Activated CD8-positive, alpha-beta memory T cell treated with anti-CD3 and anti-CD28 coated beads, Interleukin-2, amount 10 ng/mL, durations not matched to agents 7 days and 5 days (primary cell): ENCODE results near the gene SLC35B4. TPM values are rescaled to one million over a fixed set of nuclear protein-coding genes. Genes with fewer than 3 reads are reported as not detected.
A peak's percentile ranks its signal among the peaks of the same experiment; 100 is the strongest.

ENCODE experiments used
- ATAC-seq: fragments of 150-1000 bp; cut with Tn5 transposase; one replicate; pipeline ENCODE4 v1.10.0; 2021; ENCODE audit warnings: moderate library complexity
- CTCF ChIA-PET: fragments of 350-600 bp; sonication (Branson Sonifier 250); formaldehyde crosslinking; loops from one replicate; lab custom pipeline; 2021; ENCODE audit warnings: antibody characterized with exemption; lab: Charles Lee
- DNase-seq: peaks from one replicate; pipeline ENCODE4 v3.0.0-alpha.2; 2020
- H3K27ac Mint-ChIP-seq: one replicate; pipeline ENCODE4 v1.8.0; 2021; ENCODE audit warnings: mild to moderate bottlenecking, mixed read lengths
- H3K27me3 Mint-ChIP-seq: one replicate; pipeline ENCODE4 v1.8.0; 2021; ENCODE audit warnings: mixed read lengths
- H3K36me3 Mint-ChIP-seq: one replicate; pipeline ENCODE4 v1.8.0; 2021; ENCODE audit warnings: mild to moderate bottlenecking, mixed read lengths
- H3K4me1 Mint-ChIP-seq: one replicate; pipeline ENCODE4 v1.8.0; 2021; ENCODE audit warnings: mixed read lengths
- H3K4me3 Mint-ChIP-seq: one replicate; pipeline ENCODE4 v1.8.0; 2021; ENCODE audit warnings: mild to moderate bottlenecking, moderate library complexity, mixed read lengths
- H3K9me3 Mint-ChIP-seq: one replicate; pipeline ENCODE4 v1.8.0; 2022; ENCODE audit warnings: low read depth, mixed read lengths
- total RNA-seq, 2 experiments: library from RNA; stranded (reverse); gene quantifications; one replicate each; pipeline ENCODE4 v1.2.3, GENCODE V29; 2021

The SLC35B4 gene
- total RNA-seq, 2 experiments from 2014 or later = 16.1 to 18.0 TPM

- Mint-ChIP-seq H3K27ac (no peak overlapping the region), H3K36me3 (no peaks in the 10 kb centered on the region), H3K9me3 (no peaks in the 10 kb centered on the region), H3K4me1 (peaks cover 2% of the 10 kb centered on the region), H3K4me3 (no peak overlapping the region), H3K27me3 (peaks cover 28% of the 10 kb centered on the region)
- CTCF ChIA-PET = interaction anchor here (0.9 to 2.4 kb wide), 3 partner anchors 12 to 187 kb away, joined by 3 to 7 read pairs (median 4); partner anchors contain the start of gene SLC35B4
- ATAC-seq (peak; percentile 94), DNase-seq (peak; percentile 76)
These were observed 11.2 kb upstream of the SLC35B4 start for GRCh38 chr7:134327896-134328295.

- Mint-ChIP-seq H3K27ac (no peak overlapping the region), H3K9me3 (no peaks in the 10 kb centered on the region), H3K36me3 (no peaks in the 10 kb centered on the region), H3K4me1 (peaks cover 2% of the 10 kb centered on the region), H3K4me3 (no peak overlapping the region), H3K27me3 (peaks cover 19% of the 10 kb centered on the region)
- no peak for DNase-seq
- CTCF ChIA-PET = no interaction called here
- no peak for ATAC-seq
These were observed 7.4 kb upstream of the SLC35B4 start for GRCh38 chr7:134324107-134324506.

- H3K4me1 Mint-ChIP-seq = peaks cover 14% of the 10 kb centered on the region
- CTCF ChIA-PET = no interaction called here
- ATAC-seq = no peak
- H3K9me3 Mint-ChIP-seq = no peaks in the 10 kb centered on the region
- DNase-seq = no peak
- H3K4me3 Mint-ChIP-seq = no peak overlapping the region
- no peaks in the 10 kb centered on the region for H3K36me3 Mint-ChIP-seq
- H3K27me3 Mint-ChIP-seq = peaks cover 16% of the 10 kb centered on the region
- no peak overlapping the region for H3K27ac Mint-ChIP-seq
These were observed 3.5 kb upstream of the SLC35B4 start for GRCh38 chr7:134320201-134320600.

GRCh38 chr7:134318443-134318842 is 1.7 kb upstream of the SLC35B4 start:
- H3K36me3 Mint-ChIP-seq = no peaks in the 10 kb centered on the region
- DNase-seq (no peak), ATAC-seq (no peak)
- no peak overlapping the region for H3K4me3 Mint-ChIP-seq
- peaks cover 18% of the 10 kb centered on the region for H3K4me1 Mint-ChIP-seq
- no peak overlapping the region for H3K27ac Mint-ChIP-seq
- no peaks in the 10 kb centered on the region for H3K9me3 Mint-ChIP-seq
- peaks cover 12% of the 10 kb centered on the region for H3K27me3 Mint-ChIP-seq
- CTCF ChIA-PET = interaction anchor here (3.0 kb wide), 1 partner anchor 114 kb away, joined by 11 read pairs; no protein-coding TSS in a partner anchor

- no peak overlapping the region for H3K27ac Mint-ChIP-seq
- DNase-seq = no peak
- no peak for ATAC-seq
- peaks cover 6% of the 10 kb centered on the region for H3K27me3 Mint-ChIP-seq
- CTCF ChIA-PET = interaction anchor here (0.8 to 3.0 kb wide), 4 partner anchors 9 to 141 kb away, joined by 3 to 11 read pairs (median 4); partner anchors contain the start of gene AKR1B1
- H3K36me3 Mint-ChIP-seq = peaks cover 2% of the 10 kb centered on the region
- no peaks in the 10 kb centered on the region for H3K9me3 Mint-ChIP-seq
- peak overlapping the region; percentile 87 for H3K4me3 Mint-ChIP-seq
- peaks cover 18% of the 10 kb centered on the region for H3K4me1 Mint-ChIP-seq
These were observed 704 bp upstream of the SLC35B4 start for GRCh38 chr7:134317434-134317833.

GRCh38 chr7:134315679-134316538 is 821 bp downstream of the SLC35B4 start:
- peaks cover 2% of the 10 kb centered on the region for H3K36me3 Mint-ChIP-seq
- peak overlapping the region; percentile 87 for H3K4me3 Mint-ChIP-seq
- DNase-seq (no peak), ATAC-seq (no peak)
- H3K27me3 Mint-ChIP-seq = peaks cover 6% of the 10 kb centered on the region
- peak overlapping the region; percentile 68 for H3K27ac Mint-ChIP-seq
- H3K4me1 Mint-ChIP-seq = peaks cover 18% of the 10 kb centered on the region
- CTCF ChIA-PET = interaction anchor here (0.7 to 3.0 kb wide), 8 partner anchors 11 to 175 kb away, joined by 3 to 11 read pairs (median 4); partner anchors contain the start of gene AKR1B1
- no peaks in the 10 kb centered on the region for H3K9me3 Mint-ChIP-seq

GRCh38 chr7:134313543-134313942 is 3.2 kb downstream of the SLC35B4 start:
- H3K4me1 Mint-ChIP-seq = peaks cover 27% of the 10 kb centered on the region
- H3K9me3 Mint-ChIP-seq = no peaks in the 10 kb centered on the region
- H3K4me3 Mint-ChIP-seq = no peak overlapping the region
- peaks cover 2% of the 10 kb centered on the region for H3K36me3 Mint-ChIP-seq
- ATAC-seq (no peak), DNase-seq (no peak)
- CTCF ChIA-PET = no interaction called here
- H3K27me3 Mint-ChIP-seq = no peaks in the 10 kb centered on the region
- H3K27ac Mint-ChIP-seq = no peak overlapping the region

GRCh38 chr7:134312717-134313116 is 4.0 kb downstream of the SLC35B4 start:
- no peaks in the 10 kb centered on the region for H3K9me3 Mint-ChIP-seq
- no peak for DNase-seq
- peaks cover 4% of the 10 kb centered on the region for H3K36me3 Mint-ChIP-seq
- H3K27me3 Mint-ChIP-seq = no peaks in the 10 kb centered on the region
- H3K27ac Mint-ChIP-seq = no peak overlapping the region
- peaks cover 26% of the 10 kb centered on the region for H3K4me1 Mint-ChIP-seq
- no peak for ATAC-seq
- H3K4me3 Mint-ChIP-seq = no peak overlapping the region
- CTCF ChIA-PET = no interaction called here

- H3K4me1 Mint-ChIP-seq = peaks cover 21% of the 10 kb centered on the region
- ATAC-seq = no peak
- CTCF ChIA-PET = no interaction called here
- no peak overlapping the region for H3K4me3 Mint-ChIP-seq
- DNase-seq = no peak
- H3K9me3 Mint-ChIP-seq = no peaks in the 10 kb centered on the region
- H3K36me3 Mint-ChIP-seq = peaks cover 4% of the 10 kb centered on the region
- no peaks in the 10 kb centered on the region for H3K27me3 Mint-ChIP-seq
- no peak overlapping the region for H3K27ac Mint-ChIP-seq
These were observed 4.9 kb downstream of the SLC35B4 start for GRCh38 chr7:134311807-134312206.

GRCh38 chr7:134308548-134308947 is 8.2 kb downstream of the SLC35B4 start:
- Mint-ChIP-seq H3K9me3 (no peaks in the 10 kb centered on the region), H3K36me3 (peaks cover 17% of the 10 kb centered on the region), H3K27ac (no peak overlapping the region), H3K4me1 (peaks cover 9% of the 10 kb centered on the region), H3K4me3 (no peak overlapping the region), H3K27me3 (no peaks in the 10 kb centered on the region)
- no peak for ATAC-seq
- CTCF ChIA-PET = no interaction called here
- DNase-seq = no peak

GRCh38 chr7:134307320-134307719 is 9.4 kb downstream of the SLC35B4 start:
- CTCF ChIA-PET = no interaction called here
- DNase-seq (no peak), ATAC-seq (no peak)
- Mint-ChIP-seq H3K27ac (no peak overlapping the region), H3K9me3 (no peaks in the 10 kb centered on the region), H3K4me1 (peaks cover 9% of the 10 kb centered on the region), H3K27me3 (no peaks in the 10 kb centered on the region), H3K36me3 (peaks cover 15% of the 10 kb centered on the region), H3K4me3 (no peak overlapping the region)

GRCh38 chr7:134302120-134302519 is 14.6 kb downstream of the SLC35B4 start:
- DNase-seq (no peak), ATAC-seq (no peak)
- Mint-ChIP-seq H3K4me1 (no peaks in the 10 kb centered on the region), H3K9me3 (no peaks in the 10 kb centered on the region), H3K27me3 (no peaks in the 10 kb centered on the region), H3K27ac (no peak overlapping the region), H3K36me3 (peaks cover 24% of the 10 kb centered on the region), H3K4me3 (no peak overlapping the region)
- CTCF ChIA-PET = no interaction called here

GRCh38 chr7:134301592-134301991 is 15.1 kb downstream of the SLC35B4 start:
- DNase-seq = no peak
- H3K27ac Mint-ChIP-seq = no peak overlapping the region
- no peaks in the 10 kb centered on the region for H3K4me1 Mint-ChIP-seq
- CTCF ChIA-PET = no interaction called here
- peaks cover 24% of the 10 kb centered on the region for H3K36me3 Mint-ChIP-seq
- H3K27me3 Mint-ChIP-seq = no peaks in the 10 kb centered on the region
- no peaks in the 10 kb centered on the region for H3K9me3 Mint-ChIP-seq
- no peak overlapping the region for H3K4me3 Mint-ChIP-seq
- ATAC-seq = no peak

- Mint-ChIP-seq H3K4me1 (no peaks in the 10 kb centered on the region), H3K27me3 (no peaks in the 10 kb centered on the region)
- CTCF ChIA-PET = no interaction called here
These were observed 15.7 kb downstream of the SLC35B4 start for GRCh38 chr7:134300988-134301387.

More at GRCh38 chr7:134300988-134301387, 15.7 kb downstream of the SLC35B4 start:
- DNase-seq = no peak
- Mint-ChIP-seq H3K9me3 (no peaks in the 10 kb centered on the region), H3K36me3 (peaks cover 25% of the 10 kb centered on the region), H3K27ac (no peak overlapping the region), H3K4me3 (no peak overlapping the region)
- no peak for ATAC-seq
